UCSD-AML1 (cell line): ENCODE results near the gene SMU1.
"Not testable (repeated sequence)": the region's sequence is repeated elsewhere in the genome, so short reads cannot be mapped to it uniquely, and the experiment has no call there.

Experiments used
- DNase-seq: peaks from one replicate; lab custom pipeline; 2025; ENCODE audit not compliant: unreplicated experiment; lab: John Stamatoyannopoulos, UW

The SMU1 gene

DNA sequence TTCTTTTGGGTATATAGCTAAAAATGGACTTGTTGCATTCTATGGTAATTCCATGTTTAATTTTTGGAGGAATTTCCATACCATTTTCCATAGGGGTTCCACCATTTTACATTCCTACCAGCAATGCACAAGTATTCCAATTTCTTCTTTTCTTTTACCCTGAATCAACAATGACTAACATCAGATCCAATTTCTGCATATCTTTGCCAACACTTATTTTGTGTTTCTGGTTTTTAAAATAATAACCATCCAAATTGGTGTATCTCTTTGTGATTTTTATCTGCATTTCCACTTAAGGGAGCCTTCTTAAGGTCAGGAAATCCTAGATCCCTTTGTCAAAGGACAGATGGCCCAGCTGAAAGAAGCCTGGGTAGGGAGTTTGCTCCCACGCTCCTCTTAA is 29.5 kb upstream of the SMU1 start:
- no peak for DNase-seq

DNA sequence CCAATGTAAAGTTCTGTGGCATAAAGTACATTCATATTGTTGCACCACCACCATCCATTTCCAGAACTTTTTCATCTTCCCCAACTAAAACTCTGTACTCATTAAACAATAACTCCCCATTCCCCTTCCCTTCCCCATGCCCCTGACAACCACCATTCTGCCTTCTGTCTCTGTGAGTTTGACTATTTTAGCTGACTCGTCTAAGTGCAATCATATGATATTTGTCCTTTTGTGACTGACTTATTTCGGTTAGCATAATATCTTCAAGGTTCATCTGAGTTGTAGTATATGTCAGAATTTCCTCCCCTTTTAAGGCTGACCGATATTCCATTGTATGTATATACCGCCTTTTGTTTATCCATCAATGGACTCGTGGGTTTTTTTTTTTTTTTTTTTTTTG is 29.0 kb upstream of the SMU1 start:
- no peak for DNase-seq

DNA sequence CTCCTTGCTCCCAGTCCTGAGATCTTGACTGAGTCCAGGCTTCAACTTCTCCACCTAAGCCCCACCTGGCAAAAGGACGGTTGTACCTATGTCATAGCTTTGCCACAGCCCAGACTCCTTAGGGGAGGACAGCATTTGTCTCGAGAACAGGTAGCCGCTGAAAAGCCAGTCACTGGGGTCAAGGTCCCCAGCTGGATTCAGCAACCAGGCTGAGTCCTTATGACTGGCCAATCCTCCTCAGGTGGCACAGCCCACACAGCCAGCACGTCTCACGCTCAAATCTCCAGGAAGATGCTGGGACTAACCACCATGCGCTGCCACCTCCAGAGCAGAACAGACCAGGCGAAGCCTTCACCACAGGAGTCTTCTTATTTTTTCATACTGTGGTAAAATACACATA is 27.9 kb upstream of the SMU1 start:
- no peak for DNase-seq

DNA sequence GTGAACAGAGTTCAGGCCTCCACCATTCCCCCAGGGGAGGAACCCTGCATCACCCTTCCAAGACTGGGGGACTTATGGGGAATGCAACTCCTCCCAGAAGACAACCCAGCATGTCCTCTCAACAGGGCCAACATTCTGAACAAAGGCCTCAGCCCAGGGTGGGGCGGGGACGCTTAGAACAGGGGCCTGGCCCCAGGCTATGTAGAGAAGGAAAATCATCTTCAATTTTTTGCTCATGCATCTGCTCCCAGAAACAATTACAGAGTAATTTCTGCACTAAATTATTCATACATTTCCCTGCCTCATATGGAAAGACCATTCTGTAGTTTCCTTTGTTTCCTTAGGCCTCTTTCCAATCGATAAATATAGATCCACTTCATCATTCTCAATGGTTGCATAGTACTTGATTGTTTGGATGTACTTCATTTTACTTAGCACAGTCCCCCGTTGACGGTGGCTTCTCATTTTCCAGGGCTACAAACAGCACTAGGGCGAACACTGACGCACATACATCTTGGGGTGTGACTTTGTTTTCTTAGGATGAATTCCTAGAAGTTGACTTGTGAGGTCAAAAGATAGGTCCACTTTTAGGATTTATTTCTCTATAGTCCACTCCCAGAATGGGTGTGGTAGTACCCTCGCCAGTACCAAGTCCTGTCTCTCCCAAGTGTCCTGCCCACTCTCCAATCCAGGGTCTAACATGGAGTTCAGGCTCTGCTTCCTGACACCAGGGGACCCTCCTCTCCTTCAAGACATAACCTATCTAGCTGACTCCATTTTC is 27.2 kb upstream of the SMU1 start:
- DNase-seq: no peak

DNA sequence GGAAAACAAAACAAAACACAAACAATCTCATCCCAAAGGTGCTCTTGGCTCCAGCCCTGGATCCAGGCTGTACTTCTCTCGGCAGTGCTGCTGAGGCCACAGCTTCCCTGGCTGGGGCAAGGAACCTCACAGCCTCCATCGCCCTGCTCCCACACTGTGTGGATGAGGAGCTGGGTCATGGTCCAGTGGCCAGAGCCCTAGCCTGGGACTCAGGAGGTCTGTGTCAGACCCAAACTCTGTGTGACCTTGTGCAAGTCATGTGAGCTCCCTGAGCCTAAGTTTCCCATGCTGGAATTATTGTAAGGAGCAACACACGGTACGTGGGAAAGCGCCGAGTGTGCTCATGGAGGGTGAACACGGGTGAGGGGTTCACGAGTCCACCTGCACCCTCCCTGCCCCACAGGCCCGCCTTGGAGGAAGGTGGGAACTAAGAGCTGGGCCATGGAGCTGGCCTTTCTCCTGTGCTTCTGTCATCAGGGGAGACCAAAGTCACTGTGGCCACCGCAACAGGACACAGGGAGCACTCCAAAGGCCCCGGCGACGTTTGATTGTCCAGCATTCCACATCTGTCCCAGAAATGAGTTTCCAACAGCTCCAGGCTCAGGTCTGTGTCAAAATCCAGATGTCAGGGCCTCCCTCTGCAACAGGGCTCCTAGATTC is 26.2 kb upstream of the SMU1 start:
- no peak for DNase-seq

DNA sequence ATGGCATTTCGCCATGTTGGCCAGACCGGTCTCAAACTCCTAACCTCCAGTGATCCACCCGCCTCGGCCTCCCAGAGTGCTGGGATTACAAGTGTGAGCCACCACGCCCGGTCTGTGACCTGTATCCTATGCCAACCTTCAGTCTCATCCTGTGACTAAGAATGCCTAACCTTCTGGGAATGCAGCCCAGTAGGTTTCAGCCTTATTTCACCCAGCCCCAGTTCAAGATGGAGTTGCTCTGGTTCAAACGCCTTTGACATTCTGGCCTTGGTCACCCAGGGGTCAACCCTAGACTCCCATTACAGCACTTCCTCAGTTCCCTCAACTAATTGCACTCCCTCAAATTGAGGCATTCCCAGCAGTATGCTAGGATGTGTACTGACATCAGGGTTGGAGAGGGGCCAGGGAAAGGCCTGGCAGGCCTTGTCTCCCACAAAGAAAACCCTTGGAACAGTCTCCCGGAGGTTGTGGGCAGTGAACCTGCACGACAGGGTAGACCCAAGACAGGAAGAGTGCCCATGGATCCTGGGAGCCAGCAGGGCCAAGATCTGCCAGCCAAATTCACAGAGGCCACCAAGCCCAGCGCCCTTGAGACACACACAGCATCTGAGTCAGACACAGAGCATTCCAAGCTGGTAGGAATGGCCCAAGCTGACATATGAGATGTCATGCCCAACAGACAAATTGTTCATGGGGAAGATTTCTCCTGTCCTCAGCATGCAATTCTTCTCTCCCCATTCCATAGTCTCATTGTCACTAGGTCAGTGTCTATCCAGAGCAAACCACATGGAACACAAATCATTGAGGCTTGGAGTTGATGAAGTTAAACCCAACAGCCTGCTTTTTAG is 24.9 kb upstream of the SMU1 start:
- DNase-seq: no peak

DNA sequence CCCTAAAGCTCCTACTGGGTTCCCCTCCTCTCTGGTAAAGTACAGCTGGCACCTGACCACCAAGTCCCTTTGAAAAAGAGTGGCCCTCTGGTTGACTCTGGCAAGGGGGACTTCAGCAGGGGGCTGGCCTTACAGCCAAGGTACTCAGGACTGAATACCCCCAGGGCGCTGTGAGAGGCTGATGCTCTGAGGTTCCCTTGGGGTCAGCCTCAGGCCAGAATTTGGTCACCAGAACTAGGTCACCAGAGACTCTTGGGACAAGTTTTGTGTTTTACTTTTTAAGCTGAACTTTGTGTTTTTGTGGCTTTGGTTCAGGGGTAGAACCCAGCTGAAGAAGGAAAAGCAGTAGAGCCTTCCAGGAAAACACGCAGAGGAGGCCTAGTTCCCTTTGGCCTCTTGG is 23.3 kb upstream of the SMU1 start:
- DNase-seq: no peak

DNA sequence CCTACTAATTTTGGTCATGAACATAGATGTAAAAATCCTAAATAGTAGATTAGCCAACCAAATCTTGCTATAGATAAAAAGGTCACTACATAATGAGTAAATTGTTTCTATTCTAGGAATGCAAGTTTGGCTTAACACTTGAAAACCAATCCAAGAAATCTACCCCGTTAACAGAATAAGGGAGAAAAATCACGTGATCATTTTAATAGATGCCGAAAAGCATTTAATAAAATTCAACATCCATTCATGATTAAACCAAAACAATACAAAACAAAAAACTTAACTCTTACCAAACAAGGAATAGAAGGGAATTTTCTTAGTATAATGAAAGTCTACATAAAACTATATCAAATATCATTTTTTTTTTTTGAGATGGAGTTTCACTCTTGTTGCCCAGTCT is 20.7 kb upstream of the SMU1 start:
- no peak for DNase-seq

DNA sequence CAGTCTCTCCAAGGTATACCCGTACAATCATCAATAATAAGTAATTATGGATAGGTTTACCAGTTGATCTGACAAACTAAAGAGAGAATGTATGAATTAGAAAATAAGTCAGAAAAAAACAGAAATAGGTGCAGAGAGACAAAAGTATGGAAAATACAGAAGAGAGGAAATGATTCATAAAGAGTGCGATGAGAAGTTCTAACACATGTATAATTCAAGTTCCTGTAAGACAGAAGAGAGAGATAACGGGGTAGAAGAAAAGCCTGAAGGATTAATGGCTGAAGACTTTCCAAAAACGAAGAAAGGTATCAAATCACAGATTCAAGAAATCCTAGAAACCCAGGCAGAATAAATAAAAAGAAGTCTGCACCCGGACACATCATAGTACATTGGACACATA is 16.2 kb upstream of the SMU1 start:
- DNase-seq: no peak

DNA sequence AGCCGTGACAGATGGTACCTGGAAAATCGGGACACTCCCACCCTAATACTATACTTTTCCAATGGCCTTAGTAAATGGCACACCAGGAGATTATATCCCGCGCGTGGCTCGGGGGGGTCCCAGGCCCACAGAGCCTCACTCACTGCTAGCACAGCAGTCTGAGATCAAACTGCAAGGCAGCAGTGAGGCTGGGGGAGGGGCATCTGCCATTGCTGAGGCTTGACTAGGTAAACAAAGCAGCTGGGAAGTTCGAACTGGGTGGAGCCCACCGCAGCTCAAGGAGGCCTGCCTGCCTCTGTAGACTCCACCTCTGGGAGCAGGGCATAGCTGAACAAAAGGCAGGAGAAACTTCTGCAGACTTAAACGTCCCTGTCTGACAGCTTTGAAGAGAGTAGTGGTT is 9.2 kb upstream of the SMU1 start:
- not testable (repeated sequence) for DNase-seq

DNA sequence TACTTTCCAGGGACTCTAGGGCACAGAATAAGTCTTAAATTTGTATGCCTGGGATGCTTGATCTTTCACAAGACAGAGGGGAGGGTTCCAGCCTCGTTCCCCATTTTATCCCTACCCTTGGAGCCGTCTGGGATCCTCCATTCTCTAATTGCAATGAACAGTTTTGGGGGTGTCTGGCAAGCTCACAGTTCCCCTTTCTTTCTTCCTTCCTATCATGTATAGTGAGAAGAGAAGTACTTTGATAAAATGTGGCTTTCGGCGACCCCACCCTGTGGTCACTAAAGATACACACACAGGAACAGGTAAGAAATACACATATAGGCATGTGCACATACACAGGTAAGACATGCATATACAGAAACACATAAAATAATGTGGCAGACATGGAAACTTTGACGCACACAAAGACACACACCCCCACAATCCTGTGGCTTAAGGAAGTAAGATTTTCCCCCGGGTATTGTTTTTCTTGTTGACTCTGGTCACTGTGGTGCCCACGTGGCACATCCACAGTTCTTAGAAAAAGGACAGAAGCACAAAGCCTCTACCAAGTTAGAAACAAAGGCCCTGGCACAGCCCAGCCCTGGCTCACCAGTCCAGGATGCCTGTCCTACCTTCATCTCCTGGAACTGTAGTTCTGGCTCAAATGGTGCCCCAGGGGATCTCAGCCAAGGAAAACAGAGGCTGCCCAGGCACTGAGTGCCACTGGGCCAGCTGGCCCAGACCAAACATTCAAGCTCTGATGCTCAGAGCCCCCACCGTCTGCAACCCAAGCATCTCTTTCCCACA is 6.3 kb upstream of the SMU1 start:
- no peak for DNase-seq

DNA sequence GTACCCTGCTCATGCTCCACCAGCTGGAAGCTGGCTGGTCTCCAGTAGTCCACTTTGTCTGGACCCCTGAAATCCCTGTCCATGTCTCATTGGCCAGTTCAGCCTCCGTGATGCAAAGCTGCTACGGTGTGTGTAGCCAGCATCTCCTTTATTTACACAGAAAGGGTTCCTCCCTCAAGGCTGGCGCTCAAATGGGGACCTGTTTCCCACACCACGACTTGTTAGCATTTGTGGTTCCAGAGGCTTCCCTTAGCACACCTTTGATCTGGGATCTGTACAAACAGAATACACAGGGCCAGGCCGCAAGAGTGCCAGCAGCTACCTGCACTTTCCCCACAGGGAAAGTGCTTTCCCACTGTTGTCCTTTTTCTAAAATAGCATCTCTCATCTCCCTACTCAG is 5.7 kb upstream of the SMU1 start:
- DNase-seq: no peak

DNA sequence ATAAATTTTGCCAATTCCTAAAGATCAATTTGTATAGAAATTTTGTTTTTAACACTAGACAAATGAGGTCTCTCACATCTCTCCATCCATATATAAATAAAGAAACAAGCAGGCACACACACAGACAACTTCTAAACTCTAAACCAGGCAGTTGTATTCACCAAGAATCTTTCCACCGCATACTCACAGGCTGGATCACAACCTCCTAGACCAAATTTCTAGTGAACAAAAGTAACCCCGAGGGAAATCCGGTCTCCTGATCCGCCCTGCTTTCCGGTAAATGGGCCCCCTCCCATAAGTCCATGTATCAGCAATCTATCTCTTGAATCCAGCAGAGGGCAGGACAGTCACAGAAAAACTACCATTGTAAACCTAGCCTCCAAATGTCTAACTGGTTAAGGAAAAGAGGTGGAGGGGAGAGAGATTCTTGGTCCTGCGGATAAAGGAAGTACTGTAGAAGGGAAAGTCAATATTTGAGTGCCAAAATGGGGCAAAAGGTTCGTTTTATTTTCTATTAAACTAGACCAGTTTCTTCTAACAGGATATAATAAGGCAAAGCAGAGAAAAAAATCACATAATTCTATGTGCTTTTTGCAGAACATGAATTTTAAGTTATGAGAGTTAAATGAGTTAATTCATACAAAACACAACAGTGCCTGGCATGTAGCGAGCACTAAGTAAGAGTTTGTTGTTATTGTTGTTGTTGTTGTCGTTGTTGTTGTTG is 4.8 kb upstream of the SMU1 start:
- peak; percentile 66 for DNase-seq

DNA sequence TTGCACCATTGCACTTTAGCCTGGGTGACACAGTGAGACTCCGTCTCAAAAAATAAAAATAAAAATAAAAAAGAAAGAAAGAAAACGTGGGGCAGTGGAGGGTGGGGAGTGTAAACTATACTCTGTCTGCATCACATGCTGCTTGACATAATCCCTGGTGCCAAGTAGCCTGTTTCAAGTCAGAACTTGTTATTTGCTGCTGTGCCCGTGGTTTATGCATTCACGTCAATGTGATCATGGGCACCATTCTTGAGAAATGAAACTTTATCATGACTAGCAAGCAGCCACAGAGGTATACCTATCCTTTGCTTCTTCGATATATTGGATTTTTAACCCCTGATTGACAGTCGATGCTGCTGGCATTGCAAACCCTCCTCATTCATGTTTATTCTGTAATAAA is 4.1 kb upstream of the SMU1 start:
- DNase-seq: no peak

DNA sequence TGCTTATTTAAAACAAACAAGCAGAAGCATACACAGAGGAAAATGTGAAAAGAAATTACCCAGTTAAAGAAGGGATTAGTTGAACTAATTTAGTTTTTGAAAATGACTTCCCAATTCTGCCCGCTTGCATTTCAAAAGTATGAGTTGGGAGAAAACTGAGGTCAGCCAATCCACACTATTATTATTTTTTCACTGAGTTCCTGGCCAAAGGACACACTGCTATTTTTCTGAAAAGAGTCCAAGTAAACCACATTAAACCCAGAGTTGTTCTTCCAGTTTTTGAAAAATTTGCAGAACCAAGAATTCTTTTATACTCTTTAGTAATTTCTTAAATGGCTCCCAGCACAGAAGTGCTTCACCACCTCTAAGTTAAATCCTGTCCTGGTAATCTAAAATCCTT is 7.5 kb downstream of the SMU1 start:
- no peak for DNase-seq

DNA sequence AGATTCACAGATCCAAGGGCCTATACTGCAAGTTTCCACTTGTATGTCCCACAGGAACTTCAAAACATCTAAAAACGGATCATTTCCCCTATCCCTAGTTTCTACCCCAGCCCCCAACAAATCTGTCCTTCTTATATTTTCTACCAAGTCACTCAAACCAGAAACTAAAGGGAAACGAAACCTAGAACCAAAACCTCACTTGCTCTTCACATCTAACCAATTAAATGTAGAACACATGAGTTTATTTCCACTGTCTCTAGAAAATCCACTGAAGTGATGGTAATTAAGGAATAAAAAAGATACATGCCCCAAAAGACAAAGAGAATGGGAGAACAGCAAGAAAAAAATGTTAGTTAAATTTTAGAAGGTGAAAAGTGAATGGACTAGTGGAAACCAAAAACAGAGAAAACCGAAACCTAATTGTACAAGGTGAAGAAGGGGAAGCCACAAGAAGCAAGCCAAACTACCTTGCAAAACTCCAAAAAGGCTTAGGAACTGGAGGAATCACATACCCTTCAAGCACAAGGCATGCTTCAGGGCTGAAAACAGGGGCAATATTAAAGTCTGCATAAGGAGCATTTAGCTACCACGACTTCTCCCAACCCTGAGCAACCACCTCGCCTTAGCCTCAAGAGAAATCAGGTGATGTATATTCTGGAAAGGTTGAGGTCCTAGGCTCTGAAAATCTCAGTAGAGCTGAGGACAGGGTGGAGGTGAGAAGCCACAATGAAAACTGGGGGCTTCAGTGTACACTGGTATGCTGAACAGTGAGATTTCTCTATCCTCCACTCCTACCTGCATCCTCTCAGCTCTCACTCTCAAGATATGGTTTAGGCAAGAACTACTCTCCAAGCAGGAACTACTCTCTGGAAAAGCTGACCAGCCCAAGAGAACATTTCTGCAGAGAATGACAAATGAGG is 11.1 kb downstream of the SMU1 start:
- no peak for DNase-seq

DNA sequence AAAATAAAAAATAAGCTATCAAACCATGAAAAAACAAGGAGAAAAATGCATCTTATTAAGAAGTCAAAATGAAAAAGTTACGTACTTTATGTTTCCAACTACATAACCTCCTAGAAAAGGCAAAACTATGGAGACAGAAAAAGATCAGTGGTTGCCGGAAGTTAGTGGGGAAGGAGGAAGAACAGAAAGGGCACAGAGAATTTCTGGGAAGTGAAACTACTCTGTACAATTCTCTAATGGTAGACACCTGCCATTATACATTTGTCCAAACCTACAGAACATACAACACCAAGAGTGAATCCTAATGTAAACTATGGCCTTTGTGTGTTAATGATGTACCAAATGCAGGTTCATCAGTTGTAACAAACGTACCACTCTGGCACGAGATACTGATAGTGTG is 25.3 kb downstream of the SMU1 start:
- no peak for DNase-seq

DNA sequence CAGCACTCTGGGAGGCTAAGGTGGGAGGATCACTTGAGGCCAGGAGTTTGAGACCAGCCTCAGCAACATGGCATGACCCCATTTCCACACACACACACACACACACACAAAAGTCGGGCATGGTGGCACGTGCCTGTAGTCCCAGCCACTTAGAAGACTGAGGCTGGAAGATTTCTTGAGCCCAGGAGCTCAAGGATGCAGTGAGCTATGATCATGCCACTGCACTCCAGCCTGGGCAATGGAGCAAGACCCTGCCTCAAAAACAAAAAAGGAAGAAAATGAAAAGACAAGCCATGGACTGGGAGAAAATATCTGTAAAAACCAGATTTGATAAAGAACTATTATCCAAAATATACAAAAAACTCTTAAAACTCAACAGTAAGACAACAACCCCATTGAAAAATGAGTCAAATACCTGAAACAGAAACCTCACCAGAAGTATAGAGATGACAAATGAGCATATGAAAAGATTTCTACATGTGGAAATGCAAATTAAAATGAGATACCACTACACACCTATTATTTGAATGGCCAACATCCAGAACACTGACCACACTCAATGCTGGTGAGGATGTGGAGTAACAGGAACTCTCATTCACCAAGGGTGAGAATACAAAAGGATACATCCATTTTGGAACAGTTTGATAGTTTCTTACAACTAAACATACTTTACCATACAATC is 26.7 kb downstream of the SMU1 start:
- no peak for DNase-seq

DNA sequence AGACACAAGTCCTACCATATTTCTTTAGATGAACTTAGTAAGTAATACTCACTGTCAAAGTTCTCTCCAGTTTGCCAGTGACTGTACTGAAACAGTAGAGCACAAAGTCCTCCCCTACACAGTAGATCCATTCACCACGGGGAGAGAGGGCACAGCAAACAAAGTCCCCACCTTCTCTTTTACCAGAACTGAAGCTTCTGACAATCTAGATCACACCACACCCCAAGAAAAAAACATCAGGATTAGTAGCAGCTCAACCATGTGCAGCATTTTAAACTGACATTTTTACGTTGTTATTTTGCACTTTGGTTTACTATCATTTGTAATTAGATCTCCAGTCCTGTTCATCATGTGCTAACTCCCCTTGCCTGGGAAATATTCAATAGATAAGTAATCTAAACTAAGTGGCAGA is 28.4 kb downstream of the SMU1 start:
- no peak for DNase-seq
